Kidney epithelial cell (primary cell): ENCODE results near the gene SLC39A9. TPM values are rescaled to one million over a fixed set of nuclear protein-coding genes. Genes with fewer than 3 reads are reported as not detected.

ENCODE experiments used
- DNase-seq: peaks from one replicate; pipeline ENCODE4 v3.0.0-alpha.2; 2010; ENCODE audit warnings: low read depth
- H3K27me3 ChIP-seq: 2 replicates; pipeline ENCODE4 v1.6.0; 2011; ENCODE audit warnings: low read length; ENCODE audit not compliant: control insufficient read depth, insufficient read depth
- H3K36me3 ChIP-seq: 2 replicates; pipeline ENCODE4 v1.5.1; 2011; ENCODE audit warnings: low read length; ENCODE audit not compliant: control insufficient read depth, insufficient read depth
- H3K4me3 ChIP-seq: 2 replicates; pipeline ENCODE4 v1.5.1; 2011; ENCODE audit warnings: low read depth, mild to moderate bottlenecking, control low read depth, low read length
- CTCF ChIP-seq: IDR thresholded peaks from 2 replicates; pipeline ENCODE4 v1.5.1; 2011; ENCODE audit warnings: mild to moderate bottlenecking, moderate library complexity, low read length, control low read depth, inconsistent platforms; ENCODE audit not compliant: insufficient read depth, poor library complexity, severe bottlenecking
- total RNA-seq: library from RNA; depleted of rRNA; stranded (reverse); fragments of >200 nt; gene quantifications from 2 replicates; pipeline ENCODE4 v1.2.3, GENCODE V29; 2015

SLC39A9 gene
- total RNA-seq, 1 donor from 2014 or later: 82.8 TPM

GRCh38 chr14:69441948-69442347, 43.5 kb downstream of the SLC39A9 start:
- no peak for TF ChIP-seq CTCF
- H3K27me3 ChIP-seq: no peaks in the 10 kb centered on the region
- no peak overlapping the region for H3K4me3 ChIP-seq
- peak; percentile 16 for DNase-seq
- no peaks in the 10 kb centered on the region for H3K36me3 ChIP-seq

- H3K36me3 ChIP-seq: no peaks in the 10 kb centered on the region
- no peak for DNase-seq
- H3K27me3 ChIP-seq: no peaks in the 10 kb centered on the region
- H3K4me3 ChIP-seq: no peak overlapping the region
- TF ChIP-seq CTCF: no peak
These were observed 44.9 kb downstream of the SLC39A9 start for GRCh38 chr14:69443296-69443805.

GRCh38 chr14:69449216-69449615, 50.7 kb downstream of the SLC39A9 start:
- DNase-seq: no peak
- no peak for TF ChIP-seq CTCF
- Histone ChIP-seq H3K27me3 (no peaks in the 10 kb centered on the region), H3K4me3 (no peak overlapping the region), H3K36me3 (no peaks in the 10 kb centered on the region)

- Histone ChIP-seq H3K36me3 (peaks cover 2% of the 10 kb centered on the region), H3K27me3 (no peaks in the 10 kb centered on the region), H3K4me3 (no peak overlapping the region)
- TF ChIP-seq CTCF: no peak
- no peak for DNase-seq
These were observed 53.4 kb downstream of the SLC39A9 start for GRCh38 chr14:69451941-69452340.

- Histone ChIP-seq H3K36me3 (peaks cover 2% of the 10 kb centered on the region), H3K4me3 (no peak overlapping the region), H3K27me3 (no peaks in the 10 kb centered on the region)
- TF ChIP-seq CTCF: no peak
- DNase-seq: no peak
These were observed 59.9 kb downstream of the SLC39A9 start for GRCh38 chr14:69458350-69458749.

- Histone ChIP-seq H3K4me3 (no peak overlapping the region), H3K36me3 (peaks cover 2% of the 10 kb centered on the region), H3K27me3 (no peaks in the 10 kb centered on the region)
- no peak for DNase-seq
- TF ChIP-seq CTCF: no peak
These were observed 60.6 kb downstream of the SLC39A9 start for GRCh38 chr14:69459122-69459521.
